NCI-H748 treated with DMSO at 0.1 percent for 48 hours (cell line): ENCODE results near the gene COPS6.

Source experiments
- DNase-seq: peaks from one replicate; lab custom pipeline; 2025; lab: John Stamatoyannopoulos, UW

The COPS6 gene

GRCh38 chr7:100102950-100103840 lies 14.4 kb downstream of the COPS6 start:
- no peak for DNase-seq

- DNase-seq: no peak
These were observed 16.8 kb downstream of the COPS6 start for GRCh38 chr7:100105534-100105933.

- DNase-seq: no peak
These were observed 17.9 kb downstream of the COPS6 start for GRCh38 chr7:100106633-100107032.

GRCh38 chr7:100107125-100107737 lies 18.5 kb downstream of the COPS6 start:
- no peak for DNase-seq

GRCh38 chr7:100107890-100108289 lies 19.1 kb downstream of the COPS6 start:
- no peak for DNase-seq

GRCh38 chr7:100109521-100110163 lies 20.9 kb downstream of the COPS6 start:
- DNase-seq: no peak

- DNase-seq: no peak
These were observed 22.4 kb downstream of the COPS6 start for GRCh38 chr7:100111156-100111555.

GRCh38 chr7:100111914-100112313 lies 23.1 kb downstream of the COPS6 start:
- no peak for DNase-seq

- DNase-seq: no peak
These were observed 26.3 kb downstream of the COPS6 start for GRCh38 chr7:100115026-100115425.

- DNase-seq: no peak
These were observed 29.8 kb downstream of the COPS6 start for GRCh38 chr7:100118388-100119071.

GRCh38 chr7:100119072-100119969 lies 30.6 kb downstream of the COPS6 start, which contains the start of the genes CNPY4 and TAF6:
Gene CNPY4, plus strand, starts transcription at chr7:100119634. Its CDS starts 111 bp downstream, at chr7:100119745.
Gene TAF6, minus strand, starts transcription at chr7:100119358. Its CDS starts 5,149 bp downstream, at chr7:100114209.
- peak; percentile 91 for DNase-seq

GRCh38 chr7:100119970-100120732 lies 31.4 kb downstream of the COPS6 start:
- peak; percentile 23 for DNase-seq

- DNase-seq: no peak
These were observed 31.9 kb downstream of the COPS6 start for GRCh38 chr7:100120733-100121036.

- DNase-seq: no peak
These were observed 33.3 kb downstream of the COPS6 start for GRCh38 chr7:100122067-100122466.

- DNase-seq: no peak
These were observed 33.8 kb downstream of the COPS6 start for GRCh38 chr7:100122568-100122967.

- no peak for DNase-seq
These were observed 35.8 kb downstream of the COPS6 start for GRCh38 chr7:100124301-100125230.

GRCh38 chr7:100126239-100126930 lies 37.6 kb downstream of the COPS6 start:
- DNase-seq: no peak

- peak; percentile 82 for DNase-seq
These were observed 38.4 kb downstream of the COPS6 start, which contains the start of gene MBLAC1 for GRCh38 chr7:100126931-100127865. Gene MBLAC1, plus strand, starts transcription at chr7:100126967. Its CDS starts 429 bp downstream, at chr7:100127396.
